Caco-2 (cell line): Measurements from ENCODE around the gene JUN. TPM values are rescaled to one million over a fixed set of nuclear protein-coding genes. Genes with fewer than 3 reads are reported as not detected.

ENCODE experiments used
- BruUV-seq: library from RNA; stranded (reverse); fragments of 400-500 nt; replicated peaks from 2 replicates; lab custom pipeline; 2021; lab: Mats Ljungman, UMichigan
- CTCF ChIA-PET: fragments of 300-600 bp; sonication (Branson Sonifier 250); formaldehyde crosslinking; loops from one replicate; lab custom pipeline; 2022; ENCODE audit warnings: antibody characterized with exemption; lab: Charles Lee
- POLR2A ChIA-PET: fragments of 300-600 bp; sonication (Branson Sonifier 250); formaldehyde crosslinking; loops from one replicate; lab custom pipeline; 2022; ENCODE audit warnings: antibody characterized with exemption; lab: Charles Lee
- DNase-seq, 2 experiments: peaks; one replicate each; pipeline versions ENCODE4 v3.0.0 to v3.0.0-alpha.2; 2020 to 2022
- H3K27me3 ChIP-seq: replicated peaks from 2 replicates; pipeline ENCODE4 v1.6.0; 2011; ENCODE audit warnings: low read length; ENCODE audit not compliant: control insufficient read depth, insufficient read depth
- H3K36me3 ChIP-seq: 2 replicates; pipeline ENCODE4 v1.5.1; 2011; ENCODE audit warnings: low read length; ENCODE audit not compliant: control insufficient read depth, insufficient read depth
- H3K4me1 ChIP-seq: fragments of 250-450 bp; sonication (Bioruptor Pico); 2 replicates; pipeline ENCODE4 v1.5.1; 2020; ENCODE audit warnings: mild to moderate bottlenecking
- H3K4me3 ChIP-seq: 2 replicates; pipeline ENCODE4 v1.5.1; 2011; ENCODE audit warnings: low read depth, mild to moderate bottlenecking, control low read depth, low read length
- H3K9me3 ChIP-seq: fragments of 250-450 bp; sonication (Bioruptor Pico); 2 replicates; pipeline ENCODE4 v1.5.1; 2020; ENCODE audit warnings: mild to moderate bottlenecking, moderate library complexity
- H3K27ac Mint-ChIP-seq: one replicate; pipeline ENCODE4 v1.8.0; 2022; ENCODE audit warnings: mixed read lengths; ENCODE audit not compliant: unreplicated experiment
- H3K27me3 Mint-ChIP-seq: one replicate; pipeline ENCODE4 v1.8.0; 2022; ENCODE audit warnings: mixed read lengths; ENCODE audit not compliant: insufficient read depth, unreplicated experiment
- H3K36me3 Mint-ChIP-seq: one replicate; pipeline ENCODE4 v1.8.0; 2022; ENCODE audit warnings: mild to moderate bottlenecking, mixed read lengths; ENCODE audit not compliant: insufficient read depth, unreplicated experiment
- H3K4me1 Mint-ChIP-seq: one replicate; pipeline ENCODE4 v1.8.0; 2022; ENCODE audit warnings: low read depth, mixed read lengths; ENCODE audit not compliant: unreplicated experiment
- H3K4me3 Mint-ChIP-seq: one replicate; pipeline ENCODE4 v1.8.0; 2022; ENCODE audit warnings: mild to moderate bottlenecking, moderate library complexity, mixed read lengths; ENCODE audit not compliant: unreplicated experiment
- H3K9me3 Mint-ChIP-seq: one replicate; pipeline ENCODE4 v1.8.0; 2022; ENCODE audit warnings: mixed read lengths; ENCODE audit not compliant: unreplicated experiment
- intact Hi-C: fragments of 100-400 bp; cut with micrococcal nuclease; formaldehyde crosslinking; loops from one replicate; pipeline ENCODE4 v1.10.0; 2022; ENCODE audit not compliant: unreplicated experiment
- total RNA-seq: library from RNA; stranded (reverse); gene quantifications from 2 replicates; pipeline ENCODE4 v1.2.3, GENCODE V29; 2022
- TF ChIP-seq, protein P1 (sequence below), 2 experiments: fragments of 200-600 bp in 1 of 2; IDR thresholded peaks; 1 replicate in 1 of 2; 2 replicates in 1 of 2; pipeline versions ENCODE4 v1.5.1 to v1.8.0; 2011 to 2022; ENCODE audit warnings: antibody characterized with exemption in 1 of 2, control low read depth in 1 of 2, inconsistent platforms in 1 of 2, low read depth in 1 of 2, low read length in 1 of 2, mild to moderate bottlenecking in 1 of 2, moderate library complexity in 1 of 2; ENCODE audit not compliant: insufficient read depth in 1 of 2, severe bottlenecking in 1 of 2, unreplicated experiment in 1 of 2

JUN gene
- total RNA-seq, 1 experiment from 2014 or later, result 25.7 TPM

DNA sequence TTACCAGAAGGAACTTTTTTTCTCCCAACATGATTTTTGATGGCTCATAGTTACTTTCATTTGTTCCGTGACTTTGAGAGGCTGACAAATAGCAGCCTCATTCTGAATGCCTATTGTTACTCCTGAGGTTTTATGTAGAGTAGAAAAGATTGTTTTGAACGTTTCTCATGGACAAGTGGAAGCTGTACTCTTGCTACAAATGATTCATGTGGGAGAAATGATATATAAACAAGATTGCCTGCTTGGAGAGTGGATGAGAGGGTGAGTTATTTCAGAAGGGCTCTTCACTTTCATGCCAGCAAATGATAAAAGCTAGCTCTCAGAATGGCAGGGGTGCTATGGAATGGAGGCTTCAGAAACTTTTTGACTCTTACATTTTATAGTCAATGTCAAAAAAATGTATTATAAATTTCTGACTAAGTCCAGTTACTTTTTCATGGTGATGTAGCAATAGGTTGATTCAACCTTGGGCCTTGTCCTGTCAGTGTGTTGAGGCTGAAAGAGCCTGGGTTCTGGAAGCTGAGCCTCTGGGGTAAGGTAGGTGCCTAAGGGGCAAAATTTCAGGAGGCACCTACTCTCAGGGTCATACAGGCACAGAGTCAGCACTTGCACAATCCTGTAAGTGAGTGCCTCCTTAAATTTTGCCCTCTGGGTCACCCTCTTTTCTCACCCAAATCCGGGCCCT lies 19.4 kb downstream of the JUN start:
- intact Hi-C loops, result no loop called here
- POLR2A ChIA-PET, result no interaction called here

DNA sequence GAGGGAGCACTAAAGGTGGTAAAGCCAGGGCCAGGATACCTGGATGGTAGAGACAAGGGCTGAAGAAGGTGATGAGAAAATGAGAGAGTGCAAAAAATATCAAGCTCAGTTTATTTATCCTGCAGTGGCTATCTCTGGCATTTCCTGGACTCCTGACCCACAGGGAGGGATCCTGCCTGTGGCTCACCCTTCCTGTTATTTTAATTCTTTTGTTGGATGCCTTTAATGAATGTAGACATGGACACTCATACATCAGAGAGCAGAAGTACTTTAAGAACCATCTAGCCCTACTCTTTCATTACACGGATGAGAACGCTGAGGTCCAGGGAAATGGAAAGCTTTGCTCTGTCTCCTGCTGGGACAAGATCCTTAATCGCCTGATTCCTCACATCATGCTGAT lies 20.6 kb downstream of the JUN start:
- H3K27me3 Mint-ChIP-seq, result no peaks in the 10 kb centered on the region
- ChIA-PET POLR2A (no interaction called here), CTCF (no interaction called here)
- H3K9me3 Mint-ChIP-seq, result no peaks in the 10 kb centered on the region
- no peak overlapping the region for H3K4me3 Mint-ChIP-seq
- DNase-seq, result no peak
- H3K36me3 ChIP-seq, result no peaks in the 10 kb centered on the region
- no peaks in the 10 kb centered on the region for H3K27me3 ChIP-seq
- H3K36me3 Mint-ChIP-seq, result no peaks in the 10 kb centered on the region
- H3K4me3 ChIP-seq, result no peak overlapping the region
- peaks cover 12% of the 10 kb centered on the region for H3K4me1 Mint-ChIP-seq
- peaks cover 13% of the 10 kb centered on the region; the same call in 1 of the 2 replicates for H3K4me1 ChIP-seq
- H3K9me3 ChIP-seq, result no peaks in the 10 kb centered on the region
- no peak overlapping the region for H3K27ac Mint-ChIP-seq
- TF ChIP-seq, protein P1, sequence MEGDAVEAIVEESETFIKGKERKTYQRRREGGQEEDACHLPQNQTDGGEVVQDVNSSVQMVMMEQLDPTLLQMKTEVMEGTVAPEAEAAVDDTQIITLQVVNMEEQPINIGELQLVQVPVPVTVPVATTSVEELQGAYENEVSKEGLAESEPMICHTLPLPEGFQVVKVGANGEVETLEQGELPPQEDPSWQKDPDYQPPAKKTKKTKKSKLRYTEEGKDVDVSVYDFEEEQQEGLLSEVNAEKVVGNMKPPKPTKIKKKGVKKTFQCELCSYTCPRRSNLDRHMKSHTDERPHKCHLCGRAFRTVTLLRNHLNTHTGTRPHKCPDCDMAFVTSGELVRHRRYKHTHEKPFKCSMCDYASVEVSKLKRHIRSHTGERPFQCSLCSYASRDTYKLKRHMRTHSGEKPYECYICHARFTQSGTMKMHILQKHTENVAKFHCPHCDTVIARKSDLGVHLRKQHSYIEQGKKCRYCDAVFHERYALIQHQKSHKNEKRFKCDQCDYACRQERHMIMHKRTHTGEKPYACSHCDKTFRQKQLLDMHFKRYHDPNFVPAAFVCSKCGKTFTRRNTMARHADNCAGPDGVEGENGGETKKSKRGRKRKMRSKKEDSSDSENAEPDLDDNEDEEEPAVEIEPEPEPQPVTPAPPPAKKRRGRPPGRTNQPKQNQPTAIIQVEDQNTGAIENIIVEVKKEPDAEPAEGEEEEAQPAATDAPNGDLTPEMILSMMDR (IDR thresholded peaks at IDR 0.05; ENCODE audit: insufficient read depth in 1 of 2, low read depth in 1 of 2, low read length in 1 of 2, severe bottlenecking in 1 of 2, unreplicated experiment in 1 of 2), result no peak
- no TSS peak for BruUV-seq
- intact Hi-C loops, result no loop called here

More for the DNA sequence above, 19.4 kb downstream of the JUN start:
- H3K4me3 Mint-ChIP-seq, result no peak overlapping the region
- DNase-seq, result no peak
- CTCF ChIA-PET, result no interaction called here
- H3K9me3 ChIP-seq, result no peaks in the 10 kb centered on the region
- no peaks in the 10 kb centered on the region for H3K27me3 ChIP-seq
- H3K27me3 Mint-ChIP-seq, result no peaks in the 10 kb centered on the region
- H3K9me3 Mint-ChIP-seq, result no peaks in the 10 kb centered on the region
- H3K4me1 Mint-ChIP-seq, result peaks cover 12% of the 10 kb centered on the region
- no peak overlapping the region for H3K27ac Mint-ChIP-seq
- TF ChIP-seq, protein P1 (IDR thresholded peaks at IDR 0.05; ENCODE audit: insufficient read depth in 1 of 2, low read depth in 1 of 2, low read length in 1 of 2, severe bottlenecking in 1 of 2, unreplicated experiment in 1 of 2), result no peak
- peaks cover 13% of the 10 kb centered on the region; the same call in 1 of the 2 replicates for H3K4me1 ChIP-seq
- no peaks in the 10 kb centered on the region for H3K36me3 Mint-ChIP-seq
- no peak overlapping the region for H3K4me3 ChIP-seq
- no peaks in the 10 kb centered on the region for H3K36me3 ChIP-seq
- BruUV-seq, result no TSS peak

DNA sequence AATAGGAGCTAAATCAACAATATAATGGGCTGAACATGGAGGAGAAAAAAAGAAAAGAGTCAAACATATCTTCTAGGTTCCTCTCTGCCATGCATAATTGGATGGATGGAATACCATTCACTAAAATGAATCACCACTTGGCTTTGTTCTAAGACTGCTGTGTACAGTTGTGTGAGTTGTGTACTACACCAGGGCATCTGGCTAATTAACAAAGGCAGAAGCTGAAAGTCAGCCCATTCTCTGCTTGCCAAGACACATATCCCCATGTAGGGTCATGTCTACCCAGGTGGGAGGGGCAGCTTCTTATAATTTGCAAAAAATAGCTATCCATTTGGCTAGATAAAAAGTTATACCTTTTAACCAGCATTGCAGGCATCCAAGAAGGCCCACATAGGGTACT lies 21.0 kb downstream of the JUN start:
- H3K27ac Mint-ChIP-seq, result no peak overlapping the region
- no peak overlapping the region for H3K4me3 Mint-ChIP-seq
- H3K4me1 Mint-ChIP-seq, result peaks cover 12% of the 10 kb centered on the region
- TF ChIP-seq, protein P1 (IDR thresholded peaks at IDR 0.05; ENCODE audit: insufficient read depth in 1 of 2, low read depth in 1 of 2, low read length in 1 of 2, severe bottlenecking in 1 of 2, unreplicated experiment in 1 of 2), result no peak
- no peak for DNase-seq
- intact Hi-C loops, result no loop called here
- ChIA-PET CTCF (no interaction called here), POLR2A (no interaction called here)
- no peaks in the 10 kb centered on the region for H3K36me3 Mint-ChIP-seq
- BruUV-seq, result no TSS peak
- no peaks in the 10 kb centered on the region for H3K9me3 ChIP-seq
- no peaks in the 10 kb centered on the region for H3K36me3 ChIP-seq
- no peaks in the 10 kb centered on the region for H3K27me3 Mint-ChIP-seq
- no peaks in the 10 kb centered on the region for H3K9me3 Mint-ChIP-seq
- no peak overlapping the region for H3K4me3 ChIP-seq
- H3K27me3 ChIP-seq, result no peaks in the 10 kb centered on the region
- peaks cover 13% of the 10 kb centered on the region; the same call in 1 of the 2 replicates for H3K4me1 ChIP-seq
